Peyer's patch (tissue), 4 donors: ENCODE results near the gene SYK.

Source experiments
- CTCF ChIP-seq, 6 experiments: fragments of 450-650 bp in 4 of 6; fragments of 200-600 bp in 2 of 6; sonication (generic) in 1 of 6; IDR thresholded peaks; one replicate each; pipeline ENCODE4 v1.5.1; 2017 to 2019; ENCODE audit warnings: antibody characterized with exemption in 6 of 6, mild to moderate bottlenecking in 3 of 6, moderate library complexity in 1 of 6
- POLR2A ChIP-seq, 2 donors: fragments of 450-650 bp; IDR thresholded peaks; one replicate each; pipeline ENCODE4 v1.5.1; 2017; ENCODE audit warnings: antibody characterized with exemption in 2 of 2, mild to moderate bottlenecking in 2 of 2, moderate library complexity in 2 of 2

DNA sequence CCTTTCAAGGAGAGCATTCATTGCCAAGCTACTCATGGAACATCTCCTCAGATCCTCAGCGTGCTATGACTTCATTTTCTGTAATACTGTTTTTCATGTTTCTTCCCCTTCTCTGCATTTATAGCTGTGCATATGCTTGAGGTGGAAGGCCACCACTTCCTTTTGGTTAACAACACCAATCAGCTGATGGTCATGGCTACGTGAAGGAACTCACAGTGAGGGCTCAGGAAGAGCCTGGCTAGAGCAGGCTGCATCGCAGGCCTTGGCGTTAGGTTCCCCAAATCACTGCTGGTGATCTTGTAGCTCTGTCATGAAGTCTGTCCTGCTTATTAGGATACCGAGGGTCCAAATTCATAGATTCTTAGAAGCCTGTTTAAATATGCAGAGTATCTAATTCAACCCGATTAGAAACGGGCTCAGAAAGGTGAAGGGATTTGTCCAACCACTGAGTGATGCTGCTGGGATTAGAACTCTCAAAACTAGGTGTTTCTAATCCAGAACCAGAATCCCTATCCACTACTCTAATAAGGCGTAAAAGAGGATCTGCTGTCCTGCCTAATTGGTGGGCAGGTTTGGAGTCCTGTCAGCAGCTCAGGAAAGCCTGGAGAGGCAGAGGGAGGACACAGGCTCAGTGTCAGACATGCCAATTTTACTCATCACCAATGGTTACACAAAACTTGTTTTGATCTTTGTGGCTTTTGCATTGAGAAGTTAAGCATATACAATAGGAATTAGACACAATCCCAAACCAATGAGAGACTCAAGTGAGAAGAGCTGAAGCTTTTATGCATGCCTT is 7.5 kb downstream of the SYK start:
- TF ChIP-seq CTCF (IDR thresholded peaks at IDR 0.05), result no peak
- TF ChIP-seq POLR2A (IDR thresholded peaks at IDR 0.05), result no peak
